B cell (primary cell): ENCODE results near the gene NOS2.

ENCODE experiments used
- EZH2 ChIP-seq: IDR thresholded peaks from 2 replicates; pipeline ENCODE4 v1.6.1; 2012; ENCODE audit warnings: borderline replicate concordance, low read depth, mild to moderate bottlenecking, moderate library complexity, low read length; ENCODE audit not compliant: insufficient read depth, poor library complexity, severe bottlenecking
- TF ChIP-seq, protein P1 (sequence below): fragments of 200-600 bp; IDR thresholded peaks from one replicate; pipeline ENCODE4 v1.8.0; 2022; ENCODE audit warnings: antibody characterized with exemption, mild to moderate bottlenecking

DNA sequence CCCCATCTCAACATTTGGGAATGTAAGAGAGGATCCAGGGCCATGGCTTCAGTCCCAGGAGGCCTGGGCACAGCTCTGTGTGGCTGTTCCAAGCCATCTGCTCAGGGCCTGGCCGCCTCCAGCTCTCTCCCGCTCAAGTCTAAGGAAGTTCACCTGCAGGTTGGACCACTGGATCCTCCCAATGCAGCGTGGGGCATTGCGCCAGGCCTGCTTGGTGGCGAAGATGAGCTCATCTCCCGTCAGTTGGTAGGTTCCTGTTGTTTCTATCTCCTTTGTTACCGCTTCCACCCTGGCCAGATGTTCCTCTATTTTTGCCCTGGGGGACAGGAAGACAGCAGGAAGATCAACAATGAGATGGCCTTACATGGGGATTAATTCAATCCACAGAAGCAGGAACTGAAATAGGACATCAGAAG lies 17.5 kb downstream of the NOS2 start:
- TF ChIP-seq, protein P1, sequence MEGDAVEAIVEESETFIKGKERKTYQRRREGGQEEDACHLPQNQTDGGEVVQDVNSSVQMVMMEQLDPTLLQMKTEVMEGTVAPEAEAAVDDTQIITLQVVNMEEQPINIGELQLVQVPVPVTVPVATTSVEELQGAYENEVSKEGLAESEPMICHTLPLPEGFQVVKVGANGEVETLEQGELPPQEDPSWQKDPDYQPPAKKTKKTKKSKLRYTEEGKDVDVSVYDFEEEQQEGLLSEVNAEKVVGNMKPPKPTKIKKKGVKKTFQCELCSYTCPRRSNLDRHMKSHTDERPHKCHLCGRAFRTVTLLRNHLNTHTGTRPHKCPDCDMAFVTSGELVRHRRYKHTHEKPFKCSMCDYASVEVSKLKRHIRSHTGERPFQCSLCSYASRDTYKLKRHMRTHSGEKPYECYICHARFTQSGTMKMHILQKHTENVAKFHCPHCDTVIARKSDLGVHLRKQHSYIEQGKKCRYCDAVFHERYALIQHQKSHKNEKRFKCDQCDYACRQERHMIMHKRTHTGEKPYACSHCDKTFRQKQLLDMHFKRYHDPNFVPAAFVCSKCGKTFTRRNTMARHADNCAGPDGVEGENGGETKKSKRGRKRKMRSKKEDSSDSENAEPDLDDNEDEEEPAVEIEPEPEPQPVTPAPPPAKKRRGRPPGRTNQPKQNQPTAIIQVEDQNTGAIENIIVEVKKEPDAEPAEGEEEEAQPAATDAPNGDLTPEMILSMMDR = no peak
- TF ChIP-seq EZH2 = no peak
